Fibroblast of lung (primary cell): ENCODE measurements around the gene ANKRD24.
"Not testable (repeated sequence)": the region's sequence is repeated elsewhere in the genome, so short reads cannot be mapped to it uniquely, and the experiment has no call there.

Experiments
- CTCF ChIP-seq, 2 donors: IDR thresholded peaks in 1 of 2; conservative IDR thresholded peaks in 1 of 2; 1 replicate in 1 of 2; 2 replicates in 1 of 2; pipeline ENCODE4 v1.5.1; 2011 to 2012; ENCODE audit warnings: low read length in 2 of 2, control low read depth in 1 of 2, inconsistent platforms in 1 of 2, low read depth in 1 of 2, mild to moderate bottlenecking in 1 of 2
- EZH2 ChIP-seq: IDR thresholded peaks from 2 replicates; pipeline ENCODE4 v1.5.1; 2012; ENCODE audit warnings: low read length, control low read depth, mild to moderate bottlenecking; ENCODE audit errors: missing control alignments

GRCh38 chr19:4245938-4246337, 63.4 kb downstream of the ANKRD24 start:
- TF ChIP-seq CTCF (conservative IDR thresholded peaks at IDR 0.05 in 1 of 2, IDR thresholded peaks at IDR 0.05 in 1 of 2; ENCODE audit: low read depth in 1 of 2, low read length in 2 of 2); EZH2: not testable (repeated sequence)
